Activated naive CD4-positive, alpha-beta T cell (primary cell): ENCODE measurements around the gene HBZ.
A peak's percentile ranks its signal among the peaks of the same experiment; 100 is the strongest.
"Not testable (repeated sequence)": the region's sequence is repeated elsewhere in the genome, so short reads cannot be mapped to it uniquely, and the experiment has no call there.

ENCODE experiments used
- DNase-seq, 4 experiments: peaks; one replicate each; lab custom pipeline; 2025; lab: John Stamatoyannopoulos, UW

HBZ gene

DNA sequence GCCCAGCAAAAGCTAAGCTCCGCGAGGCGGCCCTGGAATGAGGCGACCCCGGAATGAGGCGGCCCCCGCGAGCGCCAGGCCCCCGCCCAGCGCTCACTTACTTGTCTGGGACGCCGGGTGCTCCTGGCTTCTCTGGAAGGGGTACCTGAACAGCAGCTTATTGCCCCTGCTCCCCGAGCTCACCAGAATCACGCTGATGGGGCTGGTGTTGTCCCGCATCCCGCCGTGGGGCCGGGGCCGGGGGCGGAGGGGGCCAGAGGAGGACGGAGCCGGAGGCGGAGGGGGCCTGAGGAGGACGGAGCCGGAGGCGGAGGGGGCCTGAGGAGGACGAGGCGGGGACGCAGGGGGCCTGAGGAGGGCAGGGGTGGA is 14.4 kb upstream of the HBZ start:
- DNase-seq = peak in 2 of 4 experiments; percentile 6 to 15

DNA sequence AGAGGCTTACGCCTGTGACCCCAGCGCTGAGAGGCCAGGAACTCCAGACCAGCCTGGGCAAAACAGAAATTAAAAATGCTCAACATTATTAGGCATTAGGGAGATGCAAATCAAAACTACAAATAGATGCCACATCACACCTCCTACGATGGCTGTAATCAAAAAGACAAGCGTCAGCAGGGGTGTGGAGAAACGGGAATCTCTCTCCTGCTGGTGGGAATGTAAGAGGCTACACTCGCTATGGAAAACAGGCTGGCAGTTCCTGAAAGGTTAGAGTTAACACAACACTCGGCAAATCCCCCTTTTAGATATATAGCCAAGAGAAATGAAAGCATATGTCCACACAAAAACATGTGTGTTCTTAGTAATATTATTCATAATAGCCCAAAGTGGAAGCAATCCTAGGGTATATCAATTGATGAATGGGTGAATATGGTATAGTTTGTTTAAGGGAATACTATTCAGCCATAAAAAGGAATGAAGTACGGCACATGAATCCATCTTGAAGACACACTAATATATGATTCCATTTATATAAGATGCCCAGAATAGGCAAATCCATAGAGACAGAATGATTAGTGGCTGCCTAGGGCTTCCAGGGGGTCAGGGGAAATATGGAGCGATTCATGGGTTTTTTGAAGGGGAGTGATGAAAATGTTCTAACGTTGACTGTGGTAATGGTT is 12.1 kb upstream of the HBZ start:
- DNase-seq = no peak

DNA sequence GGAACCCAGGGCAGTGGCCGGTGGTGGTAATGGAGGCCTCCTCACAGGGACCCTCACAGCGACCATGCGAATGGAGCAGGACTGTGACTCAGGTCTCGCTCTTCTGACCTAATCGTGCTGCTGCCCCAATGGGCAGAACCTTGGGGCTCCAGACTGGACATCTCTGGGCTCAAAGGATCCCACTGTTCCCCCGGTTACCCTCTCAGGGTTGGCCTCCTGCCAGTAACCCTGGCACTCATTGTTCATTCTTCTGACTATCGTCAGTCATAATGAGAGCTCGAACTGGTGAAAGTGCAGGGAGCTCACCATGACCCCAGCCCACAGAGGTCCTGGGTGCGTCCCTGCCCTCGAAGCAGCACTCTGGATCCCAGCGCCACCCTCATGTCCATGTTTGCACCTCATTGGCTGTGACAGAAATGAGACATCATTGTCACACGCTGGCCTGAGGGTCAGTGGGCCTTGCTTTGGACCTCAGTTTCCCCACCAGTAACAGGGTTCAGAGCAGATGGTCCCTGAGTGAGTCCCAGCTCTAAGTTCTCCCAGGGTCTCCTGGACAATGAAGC is 10.0 kb upstream of the HBZ start:
- no peak for DNase-seq

DNA sequence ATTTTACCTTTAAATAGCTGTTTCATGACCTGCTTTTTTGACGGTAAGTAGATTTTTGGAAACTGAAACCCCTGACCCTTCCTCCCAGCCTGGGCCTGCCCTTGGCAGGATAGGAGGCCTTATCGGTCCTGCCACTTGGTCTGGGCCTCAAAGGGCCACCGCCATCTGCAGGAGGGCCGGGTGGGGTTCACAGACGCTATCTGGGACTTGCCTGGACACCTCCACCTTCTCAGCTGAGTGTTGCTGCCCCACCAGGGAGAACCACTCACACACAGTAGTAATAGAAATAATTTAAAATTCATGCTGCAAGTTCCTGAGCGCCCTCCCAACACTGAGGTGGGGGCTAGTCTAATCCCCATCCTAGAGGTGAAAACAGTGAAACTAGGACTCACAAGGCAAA is 9.4 kb upstream of the HBZ start:
- no peak for DNase-seq

DNA sequence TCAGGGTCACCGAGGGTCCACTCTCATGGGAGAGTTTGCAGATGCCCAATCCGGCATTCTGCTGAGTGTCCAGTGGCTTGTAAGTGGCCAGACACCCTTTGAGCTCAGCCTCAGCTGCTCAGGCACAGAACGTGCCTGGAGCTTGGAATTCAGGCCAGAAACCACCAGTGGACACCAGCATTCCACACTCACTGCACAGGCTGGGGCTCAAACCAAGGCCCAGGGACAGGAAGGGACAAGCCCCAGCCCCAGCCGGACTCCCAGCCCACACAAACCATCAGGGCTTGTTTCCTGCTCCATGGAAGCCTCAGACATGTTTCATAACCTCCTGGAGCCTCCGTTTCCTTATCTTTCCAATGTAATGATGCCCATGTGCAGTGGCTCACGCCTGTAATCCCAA is 9.0 kb upstream of the HBZ start:
- no peak for DNase-seq

DNA sequence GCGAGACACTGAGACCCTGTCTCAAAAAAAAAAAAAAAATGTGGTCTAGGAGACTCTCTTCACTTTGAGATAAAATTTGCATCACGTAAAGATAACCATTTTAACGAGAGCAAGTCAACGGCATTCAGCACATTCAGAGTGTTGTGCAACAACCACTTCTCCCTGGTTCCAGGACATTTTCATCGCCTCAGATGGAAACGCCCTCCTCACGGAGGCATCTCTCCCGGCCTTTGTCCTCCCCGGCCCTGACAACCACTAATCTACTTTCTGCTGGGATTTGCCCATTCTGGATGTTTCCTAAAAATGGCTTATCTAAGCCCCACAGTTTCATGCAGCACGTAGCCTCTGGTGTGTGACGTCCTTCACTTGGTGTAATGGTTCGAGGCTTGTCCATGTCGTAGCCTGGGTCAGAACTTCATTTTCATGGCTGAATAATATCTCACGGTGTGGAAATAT is 7.6 kb upstream of the HBZ start:
- DNase-seq = no peak

DNA sequence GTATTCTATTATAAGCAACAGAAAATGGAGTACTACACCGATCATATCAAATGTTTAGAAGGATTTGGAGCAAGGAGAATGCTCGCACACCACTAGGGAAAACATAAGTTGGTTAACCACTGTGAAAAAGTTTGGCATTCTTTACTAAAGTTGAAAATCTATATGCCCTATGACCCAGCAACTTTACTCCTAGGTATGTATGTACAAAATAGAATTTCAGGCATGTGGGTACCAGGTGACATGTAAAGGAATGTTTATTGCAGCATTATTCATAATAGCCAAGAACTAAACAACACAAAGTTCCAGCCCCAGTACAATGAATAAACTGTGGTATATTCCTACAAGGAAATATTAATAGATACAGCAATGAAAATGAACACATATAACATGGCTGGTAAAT is 5.8 kb upstream of the HBZ start:
- no peak for DNase-seq

DNA sequence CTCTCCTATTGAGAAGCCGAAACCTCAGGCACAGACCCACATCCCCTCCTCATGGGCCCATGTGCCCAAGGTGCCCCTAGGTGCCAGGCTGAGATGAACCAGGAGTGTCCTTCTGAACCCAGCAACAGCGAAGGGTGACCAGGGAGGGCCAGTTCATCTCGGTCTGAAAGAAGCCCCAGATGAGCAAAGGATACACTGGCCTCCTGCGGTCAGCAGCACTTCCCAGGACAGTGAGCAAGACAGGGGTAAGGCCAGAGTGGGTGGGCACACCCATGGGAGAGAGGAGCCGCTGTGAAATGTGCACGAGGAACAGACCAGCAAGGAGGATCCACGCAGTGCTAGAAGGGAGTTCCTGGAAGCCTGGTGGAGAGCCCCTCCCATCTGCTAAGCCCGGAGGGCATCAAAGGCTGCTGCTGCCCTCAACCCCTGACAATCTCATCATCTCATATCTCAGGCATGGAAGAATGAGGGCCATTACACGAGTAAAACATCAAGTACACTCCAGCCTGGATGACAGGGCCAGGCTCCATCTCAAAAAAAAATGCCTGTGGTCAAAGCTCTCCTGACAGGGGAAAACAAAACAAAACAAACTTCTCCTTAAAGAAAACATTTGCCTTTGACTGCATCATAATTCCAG is 3.3 kb upstream of the HBZ start:
- no peak for DNase-seq

DNA sequence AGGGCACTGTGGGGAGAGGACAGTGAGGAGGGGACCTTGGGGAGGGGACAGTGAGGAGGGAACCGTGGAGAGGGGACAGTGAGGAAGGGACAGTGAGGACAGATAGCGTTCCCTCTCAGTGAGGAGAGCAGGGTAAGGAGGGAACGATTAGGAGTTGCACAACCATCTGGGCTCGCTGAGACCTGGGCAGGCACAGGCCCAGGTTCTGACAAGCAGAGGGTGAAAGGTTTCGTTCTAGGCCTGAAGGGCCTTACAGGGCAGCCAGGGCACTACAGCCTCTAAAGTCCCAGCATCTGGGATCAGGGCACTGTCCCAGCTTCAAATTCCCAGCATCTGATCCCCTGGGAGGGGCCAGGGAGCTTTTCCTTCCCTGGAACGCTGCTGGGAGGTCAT is 681 bp downstream of the HBZ start:
- DNase-seq = not testable (repeated sequence)

DNA sequence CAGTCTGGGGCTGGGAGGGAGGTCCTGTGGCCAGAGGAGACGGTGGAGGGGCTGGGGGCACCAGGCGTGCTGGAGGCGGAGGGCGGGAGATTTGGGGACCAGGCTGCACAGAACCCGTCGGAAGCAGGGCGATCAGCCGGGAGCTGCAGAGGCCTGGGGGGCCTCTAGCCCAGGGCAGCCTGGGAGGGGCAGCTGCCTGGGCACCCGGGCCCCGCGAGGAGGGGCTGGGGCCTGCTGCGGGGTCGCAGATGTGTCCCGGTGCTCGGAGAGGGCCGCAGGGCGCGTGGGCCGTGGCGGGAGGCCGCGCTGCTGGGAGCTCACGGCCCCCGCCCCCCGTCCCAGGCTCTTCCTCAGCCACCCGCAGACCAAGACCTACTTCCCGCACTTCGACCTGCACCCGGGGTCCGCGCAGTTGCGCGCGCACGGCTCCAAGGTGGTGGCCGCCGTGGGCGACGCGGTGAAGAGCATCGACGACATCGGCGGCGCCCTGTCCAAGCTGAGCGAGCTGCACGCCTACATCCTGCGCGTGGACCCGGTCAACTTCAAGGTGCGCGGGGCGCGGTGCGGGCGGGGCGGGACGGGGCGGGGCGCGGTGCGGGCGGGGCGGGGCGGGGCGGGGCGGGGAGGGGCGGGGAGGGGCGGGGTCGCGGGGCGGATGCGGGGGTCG is 1.2 kb downstream of the HBZ start:
- not testable (repeated sequence) for DNase-seq

DNA sequence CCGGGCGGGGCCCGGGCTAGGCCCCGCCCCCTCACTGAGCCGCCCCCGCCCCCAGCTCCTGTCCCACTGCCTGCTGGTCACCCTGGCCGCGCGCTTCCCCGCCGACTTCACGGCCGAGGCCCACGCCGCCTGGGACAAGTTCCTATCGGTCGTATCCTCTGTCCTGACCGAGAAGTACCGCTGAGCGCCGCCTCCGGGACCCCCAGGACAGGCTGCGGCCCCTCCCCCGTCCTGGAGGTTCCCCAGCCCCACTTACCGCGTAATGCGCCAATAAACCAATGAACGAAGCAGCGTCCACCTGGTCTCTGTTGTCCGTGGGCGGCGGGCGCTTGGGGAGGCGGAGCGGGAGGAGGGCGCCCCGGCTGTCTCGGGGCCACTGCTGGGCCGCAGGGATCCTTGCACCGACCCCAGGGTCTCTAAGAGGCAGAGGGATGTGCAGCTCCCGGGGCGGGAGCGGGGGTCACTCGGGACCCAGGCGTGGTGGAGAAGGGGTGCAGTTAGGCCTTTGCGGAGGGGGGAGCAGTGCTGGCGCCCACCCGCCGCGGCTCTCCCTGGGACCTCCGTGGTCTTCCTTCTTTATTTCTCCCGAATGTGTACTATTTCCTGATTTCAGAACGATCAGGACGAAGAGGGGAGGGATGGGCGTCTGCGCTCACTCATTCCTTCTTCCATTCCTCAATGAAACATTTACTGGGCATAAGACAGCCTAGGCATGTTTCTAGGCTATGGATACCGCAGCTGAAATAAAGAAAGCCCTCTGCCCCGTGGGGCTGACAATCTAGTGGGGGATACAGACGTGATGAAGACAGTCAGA is 2.0 kb downstream of the HBZ start:
- no peak for DNase-seq

DNA sequence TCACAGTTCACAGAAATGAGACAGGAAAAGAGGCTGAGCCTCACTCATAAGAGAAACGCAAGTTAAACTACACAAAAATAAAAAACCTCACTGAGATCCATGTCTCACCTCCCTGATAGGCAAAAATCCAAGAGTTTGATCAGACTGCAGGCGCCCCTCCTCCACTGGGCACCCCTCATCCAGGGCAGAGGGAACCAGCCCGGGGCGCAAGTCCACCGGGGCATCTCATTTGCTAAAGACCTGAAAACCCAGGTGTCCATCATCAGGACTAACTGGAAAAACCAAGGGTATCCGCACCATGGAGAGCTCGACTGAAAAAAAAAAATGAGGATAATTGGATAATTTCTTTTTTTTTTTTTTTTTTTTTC is 2.6 kb downstream of the HBZ start:
- DNase-seq = no peak

DNA sequence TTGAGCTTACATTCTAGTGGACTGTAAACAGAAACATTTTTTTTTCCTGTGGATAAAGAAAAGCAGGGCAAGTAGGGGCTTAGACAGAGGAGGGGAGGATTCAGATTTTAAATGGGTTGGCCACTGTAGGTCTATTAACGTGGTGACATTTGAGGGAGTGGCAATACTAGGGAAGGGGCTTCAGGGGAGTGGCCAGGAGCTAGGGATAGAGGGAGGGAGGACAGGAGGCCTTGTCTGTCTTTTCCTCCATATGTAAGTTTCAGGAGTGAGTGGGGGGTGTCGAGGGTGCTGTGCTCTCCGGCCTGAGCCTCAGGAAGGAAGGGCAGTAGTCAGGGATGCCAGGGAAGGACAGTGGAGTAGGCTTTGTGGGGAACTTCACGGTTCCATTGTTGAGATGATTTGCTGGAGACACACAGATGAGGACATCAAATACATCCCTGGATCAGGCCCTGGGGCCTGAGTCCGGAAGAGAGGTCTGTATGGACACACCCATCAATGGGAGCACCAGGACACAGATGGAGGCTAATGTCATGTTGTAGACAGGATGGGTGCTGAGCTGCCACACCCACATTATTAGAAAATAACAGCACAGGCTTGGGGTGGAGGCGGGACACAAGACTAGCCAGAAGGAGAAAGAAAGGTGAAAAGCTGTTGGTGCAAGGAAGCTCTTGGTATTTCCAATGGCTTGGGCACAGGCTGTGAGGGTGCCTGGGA is 6.8 kb downstream of the HBZ start:
- DNase-seq = no peak

DNA sequence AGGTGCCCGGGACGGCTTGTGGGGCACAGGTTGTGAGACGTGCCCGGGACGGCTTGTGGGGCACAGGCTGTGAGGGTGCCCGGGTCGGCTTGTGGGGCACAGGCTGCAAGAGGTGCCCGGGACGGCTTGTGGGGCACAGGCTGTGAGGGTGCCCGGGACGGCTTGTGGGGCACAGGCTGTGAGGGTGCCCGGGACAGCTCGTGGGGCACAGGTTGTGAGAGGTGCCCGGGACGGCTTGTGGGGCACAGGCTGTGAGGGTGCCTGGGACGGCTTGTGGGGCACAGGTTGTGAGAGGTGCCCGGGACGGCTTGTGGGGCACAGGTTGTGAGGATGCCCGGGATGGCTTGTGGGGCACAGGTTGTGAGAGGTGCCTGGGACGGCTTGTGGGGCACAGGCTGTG is 7.8 kb downstream of the HBZ start:
- not testable (repeated sequence) for DNase-seq

DNA sequence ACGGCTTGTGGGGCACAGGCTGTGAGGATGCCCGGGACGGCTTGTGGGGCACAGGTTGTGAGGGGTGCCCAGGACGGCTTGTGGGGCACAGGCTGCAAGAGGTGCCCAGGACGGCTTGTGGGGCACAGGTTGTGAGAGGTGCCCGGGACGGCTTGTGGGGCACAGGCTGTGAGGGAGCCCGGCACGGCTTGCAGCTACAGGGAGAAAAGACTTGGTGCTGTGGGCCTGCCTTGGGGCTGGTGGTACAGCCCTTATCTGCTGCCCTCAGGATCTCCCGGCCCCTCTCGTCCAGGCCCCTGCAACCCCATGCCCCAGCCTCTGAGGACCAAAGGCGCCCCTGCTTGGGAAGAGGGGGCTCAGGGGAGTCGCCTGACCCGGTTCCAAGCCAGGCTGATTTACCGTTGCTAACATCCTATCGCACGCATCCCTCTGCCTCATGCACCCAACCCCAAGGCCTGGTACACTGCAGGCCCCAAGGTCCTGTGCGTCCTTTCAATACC is 8.3 kb downstream of the HBZ start:
- DNase-seq = no peak

DNA sequence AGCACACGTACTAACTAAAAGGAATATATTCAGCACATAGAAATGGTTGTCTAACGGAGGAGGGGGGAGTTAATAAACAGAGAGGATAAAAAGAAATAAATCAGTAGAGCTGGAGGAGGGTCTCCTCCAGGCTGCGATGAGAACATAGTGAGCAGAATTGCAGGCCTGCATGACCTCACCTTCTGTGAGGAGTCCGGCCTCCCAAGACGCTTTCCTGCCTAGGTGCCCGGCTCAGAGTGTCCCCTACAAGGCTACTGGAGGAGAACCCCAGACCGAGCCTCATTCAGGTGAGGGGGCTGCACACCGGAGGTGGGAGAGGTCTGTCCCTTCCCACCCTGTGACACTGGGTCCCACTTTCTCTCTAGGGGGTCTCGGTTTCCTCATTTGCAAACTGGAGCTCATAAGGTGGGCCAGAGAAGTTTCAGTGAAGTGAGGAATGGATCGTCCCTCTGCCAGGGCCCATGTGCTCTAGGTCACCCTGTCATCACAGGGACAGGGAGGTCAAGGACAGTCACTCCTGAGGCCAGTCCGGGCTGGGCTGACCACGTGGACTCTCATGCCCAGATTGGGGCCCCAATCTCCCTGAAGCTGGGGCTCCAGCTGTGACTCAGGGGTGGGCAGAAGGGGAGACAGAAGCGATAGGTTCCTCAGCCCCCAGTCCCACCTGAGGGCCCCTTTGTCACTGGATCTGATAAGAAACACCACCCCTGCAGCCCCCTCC is 10.0 kb downstream of the HBZ start:
- DNase-seq = no peak

DNA sequence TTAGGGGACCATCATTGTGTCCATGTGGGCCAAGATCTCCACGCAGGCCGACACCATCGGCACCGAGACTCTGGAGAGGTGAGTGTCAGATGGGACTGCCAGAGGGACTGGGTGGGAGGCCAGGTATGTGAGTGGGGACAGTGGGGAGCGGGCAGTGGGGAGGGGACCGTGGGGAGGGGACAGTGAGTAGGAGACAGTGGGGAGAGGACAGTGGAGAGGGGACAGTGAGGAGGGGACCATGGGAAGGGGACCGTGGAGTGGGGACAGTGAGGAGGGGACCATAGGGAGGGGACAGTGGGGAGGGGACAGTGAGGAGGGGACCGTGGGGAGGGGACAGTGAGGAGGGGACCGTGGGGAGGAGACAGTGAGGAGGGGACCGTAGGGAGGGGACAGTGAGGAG is 10.7 kb downstream of the HBZ start:
- DNase-seq = not testable (repeated sequence)

DNA sequence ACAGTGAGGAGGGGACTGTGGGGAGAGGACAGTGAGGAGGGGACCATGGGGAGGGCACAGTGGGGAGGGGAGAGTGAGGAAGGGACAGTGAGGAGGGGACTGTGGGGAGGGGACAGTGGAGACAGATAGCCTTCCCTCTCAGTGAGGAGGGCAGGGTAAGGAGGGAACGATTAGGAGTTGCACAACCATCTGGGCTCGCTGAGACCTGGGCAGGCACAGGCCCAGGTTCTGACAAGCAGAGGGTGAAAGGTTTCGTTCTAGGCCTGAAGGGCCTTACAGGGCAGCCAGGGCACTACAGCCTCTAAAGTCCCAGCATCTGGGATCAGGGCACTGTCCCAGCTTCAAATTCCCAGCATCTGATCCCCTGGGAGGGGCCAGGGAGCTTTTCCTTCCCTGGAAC is 11.3 kb downstream of the HBZ start:
- DNase-seq = not testable (repeated sequence)

DNA sequence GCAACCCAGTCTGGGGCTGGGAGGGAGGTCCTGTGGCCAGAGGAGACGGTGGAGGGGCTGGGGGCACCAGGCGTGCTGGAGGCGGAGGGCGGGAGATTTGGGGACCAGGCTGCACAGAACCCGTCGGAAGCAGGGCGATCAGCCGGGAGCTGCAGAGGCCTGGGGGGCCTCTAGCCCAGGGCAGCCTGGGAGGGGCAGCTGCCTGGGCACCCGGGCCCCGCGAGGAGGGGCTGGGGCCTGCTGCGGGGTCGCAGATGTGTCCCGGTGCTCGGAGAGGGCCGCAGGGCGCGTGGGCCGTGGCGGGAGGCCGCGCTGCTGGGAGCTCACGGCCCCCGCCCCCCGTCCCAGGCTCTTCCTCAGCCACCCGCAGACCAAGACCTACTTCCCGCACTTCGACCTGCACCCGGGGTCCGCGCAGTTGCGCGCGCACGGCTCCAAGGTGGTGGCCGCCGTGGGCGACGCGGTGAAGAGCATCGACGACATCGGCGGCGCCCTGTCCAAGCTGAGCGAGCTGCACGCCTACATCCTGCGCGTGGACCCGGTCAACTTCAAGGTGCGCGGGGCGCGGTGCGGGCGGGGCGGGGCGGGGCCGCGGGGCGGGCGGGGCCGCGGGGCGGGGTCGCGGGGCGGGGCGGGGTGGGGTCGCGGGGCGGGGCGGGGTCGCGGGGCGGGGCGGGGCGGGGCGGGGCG is 11.8 kb downstream of the HBZ start:
- not testable (repeated sequence) for DNase-seq
